Astrocyte of the spinal cord (primary cell): ENCODE data around the gene TTYH3.

Experiments
- DNase-seq: peaks from one replicate; pipeline ENCODE4 v3.0.0; 2011; ENCODE audit warnings: low read depth, low spot score
- H3K4me3 ChIP-seq: 2 replicates; pipeline ENCODE4 v1.5.1; 2011; ENCODE audit warnings: low read depth, mild to moderate bottlenecking, low read length, moderate library complexity
- in situ Hi-C: cut with HindIII; loops from 2 replicates; pipeline ENCODE4 v1.10.0; 2017; ENCODE audit warnings: low sequenced_read_pairs
- TF ChIP-seq, protein P1 (sequence below): IDR thresholded peaks from 2 replicates; pipeline ENCODE4 v1.5.1; 2012; ENCODE audit warnings: low read depth, mild to moderate bottlenecking, low read length, inconsistent platforms

The TTYH3 gene

DNA sequence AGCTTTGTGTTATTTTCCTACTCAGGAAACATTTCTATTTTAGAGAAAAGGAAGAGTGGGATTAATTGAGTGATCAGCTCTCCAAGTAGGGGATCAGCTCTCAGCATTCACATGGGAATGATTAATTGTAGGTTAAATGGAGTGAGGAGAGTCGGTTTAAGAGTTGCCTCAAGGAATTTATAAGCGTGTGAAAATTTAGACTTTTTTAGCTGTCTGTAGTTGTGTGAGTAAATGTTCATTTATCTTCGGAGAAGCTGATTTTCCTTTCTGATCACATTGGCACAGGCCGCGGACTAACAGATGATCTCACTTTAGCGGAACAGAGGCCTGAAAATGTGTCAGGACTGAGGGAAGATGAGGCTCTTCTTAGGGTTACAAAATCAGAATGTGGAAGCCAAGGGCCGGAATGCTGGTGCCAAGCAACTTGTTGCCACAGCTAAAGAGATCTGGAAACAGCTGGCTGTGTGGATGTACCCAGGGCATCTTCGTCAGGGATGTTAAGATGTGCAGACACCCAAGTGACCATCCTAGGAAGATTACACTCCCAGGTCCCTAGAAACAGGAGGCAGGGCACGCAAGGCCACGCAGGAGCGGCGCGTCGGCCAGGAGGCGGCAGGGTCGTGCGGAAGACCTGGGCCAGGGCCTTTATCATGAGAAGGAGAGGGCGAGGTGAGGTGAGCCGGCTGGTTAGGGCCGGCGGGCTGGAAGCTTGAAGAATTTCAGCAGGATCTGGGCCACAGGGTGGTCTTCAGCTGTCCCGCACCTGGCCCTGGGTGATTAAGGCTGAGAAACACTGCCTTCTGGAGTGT is 35.1 kb upstream of the TTYH3 start:
- DNase-seq, result no peak
- no peak overlapping the region for H3K4me3 ChIP-seq
- in situ Hi-C loops, result no loop called here
- TF ChIP-seq, protein P1, sequence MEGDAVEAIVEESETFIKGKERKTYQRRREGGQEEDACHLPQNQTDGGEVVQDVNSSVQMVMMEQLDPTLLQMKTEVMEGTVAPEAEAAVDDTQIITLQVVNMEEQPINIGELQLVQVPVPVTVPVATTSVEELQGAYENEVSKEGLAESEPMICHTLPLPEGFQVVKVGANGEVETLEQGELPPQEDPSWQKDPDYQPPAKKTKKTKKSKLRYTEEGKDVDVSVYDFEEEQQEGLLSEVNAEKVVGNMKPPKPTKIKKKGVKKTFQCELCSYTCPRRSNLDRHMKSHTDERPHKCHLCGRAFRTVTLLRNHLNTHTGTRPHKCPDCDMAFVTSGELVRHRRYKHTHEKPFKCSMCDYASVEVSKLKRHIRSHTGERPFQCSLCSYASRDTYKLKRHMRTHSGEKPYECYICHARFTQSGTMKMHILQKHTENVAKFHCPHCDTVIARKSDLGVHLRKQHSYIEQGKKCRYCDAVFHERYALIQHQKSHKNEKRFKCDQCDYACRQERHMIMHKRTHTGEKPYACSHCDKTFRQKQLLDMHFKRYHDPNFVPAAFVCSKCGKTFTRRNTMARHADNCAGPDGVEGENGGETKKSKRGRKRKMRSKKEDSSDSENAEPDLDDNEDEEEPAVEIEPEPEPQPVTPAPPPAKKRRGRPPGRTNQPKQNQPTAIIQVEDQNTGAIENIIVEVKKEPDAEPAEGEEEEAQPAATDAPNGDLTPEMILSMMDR, result no peak

DNA sequence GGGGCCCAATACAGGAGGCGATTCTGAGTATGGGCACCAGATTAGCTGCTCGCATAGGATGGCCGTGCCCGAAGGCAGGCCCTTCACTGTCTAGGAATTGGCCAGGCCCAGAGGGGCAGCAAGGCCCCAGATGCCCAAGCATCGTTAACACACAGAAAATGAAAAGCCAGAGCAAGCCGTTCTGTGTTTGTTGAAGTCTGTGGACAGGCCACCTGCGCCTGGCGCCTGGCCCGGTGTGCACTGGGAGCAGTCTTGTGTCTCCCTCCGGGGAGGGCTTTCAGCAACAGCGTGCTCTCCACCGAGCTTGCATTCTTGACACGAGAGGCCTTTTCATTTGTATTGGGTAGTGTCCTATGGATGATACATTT is 34.5 kb upstream of the TTYH3 start:
- TF ChIP-seq, protein P1, result no peak
- no peak for DNase-seq
- H3K4me3 ChIP-seq, result no peak overlapping the region
- in situ Hi-C loops, result no loop called here

DNA sequence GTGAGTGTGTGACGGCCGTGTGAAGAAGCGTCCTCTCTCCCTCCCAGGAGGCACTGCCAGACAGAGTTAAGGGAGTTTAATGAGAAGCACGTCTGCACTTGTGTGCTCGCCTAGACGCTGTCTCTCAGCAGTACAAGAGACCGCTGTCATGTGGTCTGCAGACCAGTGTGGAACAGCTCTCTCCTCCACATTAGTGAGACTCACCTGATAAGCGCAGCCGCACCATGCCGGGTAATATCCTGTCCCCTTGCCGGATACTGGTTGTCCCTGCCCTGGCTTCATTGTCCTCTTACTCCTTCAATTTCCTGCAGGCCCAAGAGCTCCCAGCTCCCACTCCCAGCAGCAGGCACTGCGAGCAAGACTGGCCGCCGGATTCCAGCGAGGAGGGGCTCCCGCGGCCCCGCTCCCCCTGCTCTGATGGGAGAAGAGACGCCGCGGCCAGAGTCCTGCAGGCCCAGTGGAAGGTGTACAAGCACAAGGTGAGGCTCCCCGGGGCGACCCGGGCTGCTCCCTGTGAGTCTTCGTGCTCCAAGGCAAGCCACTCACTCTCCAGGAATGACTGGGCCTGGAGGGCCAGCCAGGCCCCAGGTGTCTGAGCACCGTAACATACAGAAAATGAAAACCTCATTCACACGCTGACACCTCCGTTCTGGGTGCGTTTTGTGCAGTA is 33.5 kb upstream of the TTYH3 start:
- DNase-seq, result no peak
- TF ChIP-seq, protein P1, result no peak
- in situ Hi-C loops, result no loop called here
- H3K4me3 ChIP-seq, result no peak overlapping the region

DNA sequence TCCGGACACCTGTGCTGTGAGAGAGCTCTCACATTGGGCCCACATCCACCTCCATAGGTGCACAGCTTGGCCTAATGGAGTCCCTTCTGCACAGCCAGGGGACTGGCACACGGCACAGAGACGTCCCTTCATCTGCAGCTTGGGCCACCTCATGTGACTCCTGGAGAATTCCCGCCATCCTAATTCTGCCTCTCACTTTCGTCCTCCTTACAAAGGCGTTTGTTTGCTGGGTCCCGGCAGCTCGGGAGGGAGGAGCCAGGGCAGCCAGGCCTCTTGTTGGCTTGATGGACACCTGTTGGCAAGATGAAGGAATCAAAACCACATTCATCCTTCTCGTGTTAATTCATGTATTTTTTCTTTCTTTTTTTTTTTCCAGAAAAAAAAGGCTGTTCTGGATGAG is 30.7 kb upstream of the TTYH3 start:
- in situ Hi-C loops, result no loop called here
- no peak overlapping the region for H3K4me3 ChIP-seq
- no peak for DNase-seq
- TF ChIP-seq, protein P1, result no peak

DNA sequence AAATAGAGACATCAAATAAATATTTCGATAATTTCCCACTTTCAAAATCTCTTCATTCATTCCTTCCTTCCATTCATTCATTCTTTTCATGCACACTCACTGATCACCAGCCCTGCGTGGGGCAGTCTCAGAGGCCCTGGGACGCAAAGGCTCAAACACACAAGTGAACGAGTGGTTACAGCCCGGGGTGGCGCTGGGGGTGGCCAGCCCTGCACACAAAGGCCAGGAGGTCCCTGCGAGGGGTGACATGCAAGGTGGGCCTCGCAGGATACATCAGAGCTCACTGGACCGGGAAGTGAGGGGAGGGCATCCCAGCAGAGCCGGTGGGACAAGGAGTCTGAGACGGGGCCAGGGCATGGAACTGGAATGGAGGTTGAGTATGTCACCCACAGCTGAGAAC is 29.9 kb upstream of the TTYH3 start:
- H3K4me3 ChIP-seq, result no peak overlapping the region
- TF ChIP-seq, protein P1, result no peak
- DNase-seq, result no peak
- in situ Hi-C loops, result no loop called here

DNA sequence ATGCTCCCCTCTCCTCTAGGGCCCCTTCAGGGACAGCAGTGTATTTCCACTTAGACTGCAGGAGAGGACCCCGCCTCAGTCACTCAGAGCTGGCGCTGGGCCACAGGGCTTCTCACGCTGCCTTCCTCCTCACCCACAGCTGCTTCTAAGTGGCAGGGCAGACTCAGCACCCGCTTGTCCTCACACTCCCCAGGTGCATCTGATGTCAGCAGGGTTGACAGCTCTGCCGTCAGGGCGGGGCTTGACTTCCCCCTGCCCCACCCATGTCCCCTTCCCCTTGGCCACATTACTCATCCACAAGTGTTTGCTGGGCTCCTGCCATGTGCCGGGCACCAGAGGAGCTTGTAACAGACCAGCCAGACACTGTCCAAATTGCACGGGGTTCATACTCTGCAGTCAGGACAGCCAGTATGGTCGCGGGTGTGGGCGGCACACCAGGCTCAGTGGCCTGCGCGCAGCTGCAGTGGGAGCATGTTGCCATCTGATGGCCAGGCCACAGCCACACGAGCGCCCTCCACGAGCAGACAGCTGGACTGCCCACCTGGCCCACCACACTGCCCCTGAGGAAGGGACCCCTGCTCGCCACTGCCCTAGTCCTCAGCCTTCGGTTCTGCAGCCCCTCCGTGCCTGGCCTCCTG is 29.3 kb upstream of the TTYH3 start:
- H3K4me3 ChIP-seq, result no peak overlapping the region
- DNase-seq, result no peak
- in situ Hi-C loops, result no loop called here
- TF ChIP-seq, protein P1, result no peak
